Activated T-helper 1 cell treated with anti-CD3 and anti-CD28 coated beads, Interleukin-12 subunit alpha, Interleukin-12 subunit beta, Interleukin-2, Interleukin-4 antibody, amounts not matched to agents 30 ng/mL and 10 ng/mL and 1 ng/mL, durations not matched to agents 14 hours and 24 hours and 36 hours (primary cell): ENCODE measurements around the gene ME1. TPM values are rescaled to one million over a fixed set of nuclear protein-coding genes. Genes with fewer than 3 reads are reported as not detected.
"Not testable (repeated sequence)": the region's sequence is repeated elsewhere in the genome, so short reads cannot be mapped to it uniquely, and the experiment has no call there.

Source experiments
- DNase-seq: peaks from one replicate; pipeline ENCODE4 v3.0.0; 2021; ENCODE audit warnings: low spot score
- H3K27ac Mint-ChIP-seq: one replicate; pipeline ENCODE4 v1.8.0; 2021; ENCODE audit warnings: mild to moderate bottlenecking, mixed read lengths
- H3K27me3 Mint-ChIP-seq: one replicate; pipeline ENCODE4 v1.8.0; 2022; ENCODE audit warnings: mild to moderate bottlenecking, moderate library complexity, mixed read lengths; ENCODE audit not compliant: insufficient read depth
- H3K36me3 Mint-ChIP-seq: one replicate; pipeline ENCODE4 v1.8.0; 2021; ENCODE audit warnings: low read depth, mixed read lengths
- H3K4me1 Mint-ChIP-seq: one replicate; pipeline ENCODE4 v1.8.0; 2021; ENCODE audit warnings: low read depth, mixed read lengths
- H3K4me3 Mint-ChIP-seq: one replicate; pipeline ENCODE4 v1.8.0; 2021; ENCODE audit warnings: mild to moderate bottlenecking, moderate library complexity, mixed read lengths
- H3K9me3 Mint-ChIP-seq: one replicate; pipeline ENCODE4 v1.8.0; 2021; ENCODE audit warnings: mixed read lengths
- intact Hi-C: fragments of 100-400 bp; cut with micrococcal nuclease; formaldehyde crosslinking; loops from one replicate; pipeline ENCODE4 v1.15.1; 2024
- total RNA-seq: library from RNA; stranded (reverse); gene quantifications from 2 replicates; pipeline ENCODE4 v1.2.3, GENCODE V29; 2022

ME1 gene
- total RNA-seq, 1 donor from 2014 or later = not detected

DNA sequence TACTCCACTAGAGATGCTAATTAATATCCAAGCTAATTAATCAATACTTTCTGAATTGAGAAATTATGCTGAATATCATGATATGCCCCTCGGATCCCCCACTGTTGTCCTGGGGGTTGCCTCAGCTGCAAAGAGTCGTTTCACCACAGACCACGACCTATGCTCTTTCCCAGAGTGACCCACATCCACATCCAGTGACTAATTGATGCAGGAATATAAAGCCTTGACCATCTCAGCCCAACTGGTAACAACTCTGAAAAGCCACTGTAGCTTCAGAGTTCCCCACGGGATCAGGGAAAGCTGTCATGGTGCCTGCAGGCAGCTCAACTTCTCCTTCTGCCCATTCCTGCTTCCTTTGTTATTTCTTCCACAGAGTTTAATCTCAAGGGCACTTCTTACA lies 120.8 kb downstream of the ME1 start:
- H3K9me3 Mint-ChIP-seq = no peaks in the 10 kb centered on the region
- no peak overlapping the region for H3K27ac Mint-ChIP-seq
- no peaks in the 10 kb centered on the region for H3K36me3 Mint-ChIP-seq
- no peaks in the 10 kb centered on the region for H3K4me1 Mint-ChIP-seq
- intact Hi-C loops = no loop called here
- peaks cover 4% of the 10 kb centered on the region for H3K27me3 Mint-ChIP-seq
- no peak overlapping the region for H3K4me3 Mint-ChIP-seq
- no peak for DNase-seq

GRCh38 chr6:83309344-83309743 lies 121.5 kb downstream of the ME1 start:
- Mint-ChIP-seq H3K4me1 (no peaks in the 10 kb centered on the region), H3K36me3 (no peaks in the 10 kb centered on the region), H3K4me3 (no peak overlapping the region), H3K27me3 (peaks cover 1% of the 10 kb centered on the region), H3K9me3 (no peaks in the 10 kb centered on the region), H3K27ac (no peak overlapping the region)
- no peak for DNase-seq
- intact Hi-C loops = no loop called here

GRCh38 chr6:83308833-83309232 lies 122.0 kb downstream of the ME1 start:
- H3K36me3 Mint-ChIP-seq = no peaks in the 10 kb centered on the region
- no peaks in the 10 kb centered on the region for H3K4me1 Mint-ChIP-seq
- DNase-seq = no peak
- no peak overlapping the region for H3K27ac Mint-ChIP-seq
- intact Hi-C loops = no loop called here
- H3K27me3 Mint-ChIP-seq = peaks cover 1% of the 10 kb centered on the region
- H3K9me3 Mint-ChIP-seq = no peaks in the 10 kb centered on the region
- H3K4me3 Mint-ChIP-seq = no peak overlapping the region

DNA sequence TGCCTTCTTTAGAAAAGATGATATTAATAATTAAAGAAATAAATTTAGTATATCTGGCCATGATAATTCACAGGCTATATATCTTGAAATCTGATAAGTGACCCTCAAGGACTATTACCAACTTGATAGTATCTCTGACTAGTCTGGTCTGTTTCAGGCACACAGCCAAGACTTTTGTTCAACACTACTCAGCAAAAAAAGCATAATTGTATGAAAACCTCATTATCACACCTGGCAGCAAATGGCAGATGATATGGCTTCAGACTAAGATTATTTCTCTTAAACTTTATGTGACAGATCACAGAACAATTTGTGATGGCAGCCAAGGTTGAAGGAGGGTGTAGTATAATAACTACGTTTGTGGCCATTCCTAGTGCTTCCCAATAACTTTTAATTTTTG lies 123.0 kb downstream of the ME1 start:
- H3K36me3 Mint-ChIP-seq = no peaks in the 10 kb centered on the region
- intact Hi-C loops = no loop called here
- H3K4me3 Mint-ChIP-seq = no peak overlapping the region
- no peak for DNase-seq
- peaks cover 1% of the 10 kb centered on the region for H3K27me3 Mint-ChIP-seq
- H3K4me1 Mint-ChIP-seq = no peaks in the 10 kb centered on the region
- H3K27ac Mint-ChIP-seq = no peak overlapping the region
- no peaks in the 10 kb centered on the region for H3K9me3 Mint-ChIP-seq

- DNase-seq = no peak
- Mint-ChIP-seq H3K4me1 (no peaks in the 10 kb centered on the region), H3K27ac (no peak overlapping the region), H3K27me3 (no peaks in the 10 kb centered on the region), H3K4me3 (no peak overlapping the region), H3K36me3 (no peaks in the 10 kb centered on the region), H3K9me3 (no peaks in the 10 kb centered on the region)
- intact Hi-C loops = no loop called here
Measured at GRCh38 chr6:83303426-83303825, 127.4 kb downstream of the ME1 start.

DNA sequence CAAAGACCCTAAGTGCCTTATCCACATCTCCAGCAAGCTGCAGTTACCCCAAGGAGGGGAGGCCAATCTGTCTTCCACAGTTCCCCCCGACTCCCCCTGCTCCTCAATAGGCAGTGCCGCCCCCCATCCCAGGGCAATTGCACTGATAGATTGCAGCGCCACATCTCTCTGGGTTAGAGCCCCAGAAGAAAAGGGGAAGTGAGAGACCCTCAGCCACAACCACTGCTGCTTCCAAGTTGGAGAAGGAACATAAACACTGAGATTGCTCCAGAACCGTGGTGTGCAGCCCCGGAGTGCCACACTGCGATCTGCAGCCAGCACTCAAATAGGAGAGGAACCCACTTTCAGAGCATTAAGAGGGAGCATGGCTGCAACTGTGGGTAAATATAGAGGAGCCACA lies 136.2 kb downstream of the ME1 start:
- H3K27ac Mint-ChIP-seq = no peak overlapping the region
- H3K4me1 Mint-ChIP-seq = peaks cover 10% of the 10 kb centered on the region
- intact Hi-C loops = no loop called here
- no peak overlapping the region for H3K4me3 Mint-ChIP-seq
- H3K9me3 Mint-ChIP-seq = peaks cover 19% of the 10 kb centered on the region
- H3K27me3 Mint-ChIP-seq = peaks cover 10% of the 10 kb centered on the region
- no peak for DNase-seq
- no peaks in the 10 kb centered on the region for H3K36me3 Mint-ChIP-seq

- Mint-ChIP-seq H3K27ac (no peak overlapping the region), H3K36me3 (no peaks in the 10 kb centered on the region), H3K4me3 (no peak overlapping the region), H3K27me3 (peaks cover 10% of the 10 kb centered on the region), H3K9me3 (peaks cover 19% of the 10 kb centered on the region), H3K4me1 (peaks cover 10% of the 10 kb centered on the region)
- intact Hi-C loops = no loop called here
- DNase-seq = no peak
Measured at GRCh38 chr6:83292900-83293843, 137.7 kb downstream of the ME1 start.

- H3K27me3 Mint-ChIP-seq, H3K9me3 Mint-ChIP-seq, DNase-seq, H3K4me3 Mint-ChIP-seq, H3K27ac Mint-ChIP-seq, H3K4me1 Mint-ChIP-seq, H3K36me3 Mint-ChIP-seq, intact Hi-C loops: not testable (repeated sequence)
Measured at GRCh38 chr6:83287298-83287697, 143.6 kb downstream of the ME1 start.

GRCh38 chr6:83285917-83286316 lies 144.9 kb downstream of the ME1 start:
- DNase-seq = no peak
- H3K27me3 Mint-ChIP-seq = peaks cover 3% of the 10 kb centered on the region
- intact Hi-C loops = no loop called here
- no peak overlapping the region for H3K27ac Mint-ChIP-seq
- peaks cover 5% of the 10 kb centered on the region for H3K9me3 Mint-ChIP-seq
- no peak overlapping the region for H3K4me3 Mint-ChIP-seq
- no peaks in the 10 kb centered on the region for H3K4me1 Mint-ChIP-seq
- no peaks in the 10 kb centered on the region for H3K36me3 Mint-ChIP-seq

DNA sequence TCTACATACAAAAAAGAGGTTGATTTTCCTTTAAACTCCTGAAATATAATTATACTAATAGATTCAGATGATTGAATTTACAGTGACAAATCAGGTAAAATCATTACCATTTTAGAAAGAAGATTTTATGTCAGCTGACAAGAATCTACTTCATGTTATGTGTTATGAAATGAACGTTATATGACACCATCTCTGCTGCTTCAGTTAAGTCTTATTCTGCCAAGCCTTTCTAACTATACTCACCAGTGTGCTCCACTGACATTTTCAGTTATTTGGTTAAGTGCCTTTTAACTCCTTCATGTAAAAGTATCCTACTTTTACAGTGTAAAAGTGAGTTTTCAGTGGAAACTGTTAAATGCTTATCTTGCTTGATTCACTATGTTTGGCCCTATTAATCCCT lies 157.3 kb downstream of the ME1 start:
- intact Hi-C loops = no loop called here
- H3K36me3 Mint-ChIP-seq = no peaks in the 10 kb centered on the region
- H3K4me1 Mint-ChIP-seq = no peaks in the 10 kb centered on the region
- DNase-seq = no peak
- H3K27me3 Mint-ChIP-seq = peaks cover 2% of the 10 kb centered on the region
- H3K27ac Mint-ChIP-seq = no peak overlapping the region
- no peak overlapping the region for H3K4me3 Mint-ChIP-seq
- H3K9me3 Mint-ChIP-seq = no peaks in the 10 kb centered on the region

- Mint-ChIP-seq H3K9me3 (no peaks in the 10 kb centered on the region), H3K27ac (no peak overlapping the region), H3K27me3 (no peaks in the 10 kb centered on the region), H3K36me3 (no peaks in the 10 kb centered on the region), H3K4me3 (no peak overlapping the region), H3K4me1 (no peaks in the 10 kb centered on the region)
- no peak for DNase-seq
- intact Hi-C loops = no loop called here
Measured at GRCh38 chr6:83270971-83271719, 159.7 kb downstream of the ME1 start.

DNA sequence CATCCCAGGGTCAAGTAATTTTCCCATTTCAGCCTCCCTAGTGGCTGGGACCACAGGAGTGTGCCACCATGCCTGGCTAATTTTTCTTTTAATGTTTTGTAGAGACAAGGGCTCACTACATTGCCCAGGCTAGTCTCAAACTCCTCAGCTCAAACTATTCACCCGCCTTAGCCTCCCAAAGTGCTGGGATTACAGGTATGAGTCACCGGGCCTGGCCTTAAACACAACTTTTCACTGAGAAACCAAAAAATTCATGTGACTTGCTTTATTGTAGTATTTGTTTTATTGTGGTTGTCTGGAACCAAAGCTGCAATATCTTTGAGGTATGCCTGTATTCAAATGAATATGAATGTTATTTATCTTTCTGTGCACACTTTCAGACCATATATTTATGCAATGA lies 165.5 kb downstream of the ME1 start:
- Mint-ChIP-seq H3K36me3 (no peaks in the 10 kb centered on the region), H3K27ac (no peak overlapping the region), H3K4me1 (no peaks in the 10 kb centered on the region), H3K4me3 (no peak overlapping the region), H3K27me3 (peaks cover 2% of the 10 kb centered on the region), H3K9me3 (no peaks in the 10 kb centered on the region)
- intact Hi-C loops = no loop called here
- no peak for DNase-seq

- no peaks in the 10 kb centered on the region for H3K9me3 Mint-ChIP-seq
- H3K4me3 Mint-ChIP-seq = no peak overlapping the region
- H3K27me3 Mint-ChIP-seq = peaks cover 3% of the 10 kb centered on the region
Measured at GRCh38 chr6:83260577-83260976, 170.3 kb downstream of the ME1 start.

More at GRCh38 chr6:83260577-83260976, 170.3 kb downstream of the ME1 start:
- Mint-ChIP-seq H3K4me1 (no peaks in the 10 kb centered on the region), H3K36me3 (no peaks in the 10 kb centered on the region), H3K27ac (no peak overlapping the region)
- intact Hi-C loops = no loop called here
- no peak for DNase-seq
